IPS DF 6.9 (cell line): ENCODE data around the gene CLSTN1.
A peak's percentile ranks its signal among the peaks of the same experiment; 100 is the strongest.
"Not testable (repeated sequence)": the region's sequence is repeated elsewhere in the genome, so short reads cannot be mapped to it uniquely, and the experiment has no call there.

Source experiments
- DNase-seq: peaks from one replicate; pipeline ENCODE4 v3.0.0-alpha.2; 2013; ENCODE audit warnings: low read depth, low spot score
- H3K27ac ChIP-seq: one replicate; pipeline ENCODE4 v1.5.1; 2013; ENCODE audit warnings: low read length, control low read depth
- H3K27me3 ChIP-seq: 2 replicates; pipeline ENCODE4 v1.6.1; 2013; ENCODE audit warnings: mild to moderate bottlenecking, low read length; ENCODE audit not compliant: control insufficient read depth, insufficient read depth
- H3K36me3 ChIP-seq: 2 replicates; pipeline ENCODE4 v1.6.1; 2013; ENCODE audit warnings: low read length; ENCODE audit not compliant: control insufficient read depth, insufficient read depth
- H3K4me1 ChIP-seq: 2 replicates; pipeline ENCODE4 v1.6.1; 2013; ENCODE audit warnings: low read length; ENCODE audit not compliant: control insufficient read depth, insufficient read depth
- H3K4me3 ChIP-seq: 2 replicates; pipeline ENCODE4 v1.5.1; 2013; ENCODE audit warnings: mild to moderate bottlenecking, low read length
- H3K9me3 ChIP-seq: 2 replicates; pipeline ENCODE4 v1.6.1; 2013; ENCODE audit warnings: low read length, inconsistent platforms; ENCODE audit not compliant: control insufficient read depth, insufficient read depth
- WGBS: extraction: QIAGEN DNeasy Blood & Tissue Kit; methylation state at CpG from one replicate; pipeline ENCODE4 v1.1.7; 2013; ENCODE audit warnings: mixed read lengths, missing lambda C conversion rate; ENCODE audit not compliant: insufficient read length, insufficient coverage; 5-methylcytosine and 5-hydroxymethylcytosine counted together

CLSTN1 gene

GRCh38 chr1:9716404-9717192 is 107.2 kb downstream of the CLSTN1 start:
- Histone ChIP-seq H3K27ac (no peak overlapping the region), H3K27me3 (no peaks in the 10 kb centered on the region), H3K4me1 (peaks cover 21% of the 10 kb centered on the region), H3K36me3 (peaks cover 4% of the 10 kb centered on the region; the same call in 1 of the 2 replicates), H3K4me3 (no peak overlapping the region), H3K9me3 (no peaks in the 10 kb centered on the region)
- DNase-seq: no peak
- WGBS: no CpG with 5 or more reads among the region's 29 CpGs

- DNase-seq: no peak
- WGBS: no CpG with 5 or more reads among the region's 40 CpGs
- Histone ChIP-seq H3K27me3 (no peaks in the 10 kb centered on the region), H3K36me3 (peaks cover 4% of the 10 kb centered on the region; the same call in 1 of the 2 replicates), H3K27ac (no peak overlapping the region), H3K4me3 (no peak overlapping the region), H3K4me1 (peaks cover 15% of the 10 kb centered on the region), H3K9me3 (no peaks in the 10 kb centered on the region)
Observed at GRCh38 chr1:9715536-9716226, 108.1 kb downstream of the CLSTN1 start.

GRCh38 chr1:9714257-9714718 is 109.5 kb downstream of the CLSTN1 start:
- peaks cover 15% of the 10 kb centered on the region for H3K4me1 ChIP-seq
- H3K4me3 ChIP-seq: no peak overlapping the region
- WGBS: no CpG with 5 or more reads among the region's 6 CpGs
- DNase-seq: peak; percentile 70
- H3K27me3 ChIP-seq: no peaks in the 10 kb centered on the region
- H3K27ac ChIP-seq: no peak overlapping the region
- peaks cover 4% of the 10 kb centered on the region; the same call in 1 of the 2 replicates for H3K36me3 ChIP-seq
- H3K9me3 ChIP-seq: no peaks in the 10 kb centered on the region

GRCh38 chr1:9712767-9713166 is 111.0 kb downstream of the CLSTN1 start:
- not testable (repeated sequence) for H3K27ac ChIP-seq, H3K27me3 ChIP-seq, H3K4me3 ChIP-seq, H3K9me3 ChIP-seq, DNase-seq, H3K36me3 ChIP-seq
- H3K4me1 ChIP-seq: peaks cover 13% of the 10 kb centered on the region
- WGBS: no CpG with 5 or more reads among the region's 7 CpGs

- no peak overlapping the region for H3K27ac ChIP-seq
- H3K4me1 ChIP-seq: peaks cover 7% of the 10 kb centered on the region
- no peaks in the 10 kb centered on the region for H3K27me3 ChIP-seq
- no peaks in the 10 kb centered on the region for H3K36me3 ChIP-seq
- no CpG with 5 or more reads among the region's 9 CpGs for WGBS
- H3K9me3 ChIP-seq: no peaks in the 10 kb centered on the region
- DNase-seq: no peak
- no peak overlapping the region for H3K4me3 ChIP-seq
Observed at GRCh38 chr1:9711466-9712020, 112.2 kb downstream of the CLSTN1 start.

GRCh38 chr1:9710037-9710436 is 113.7 kb downstream of the CLSTN1 start:
- no peak overlapping the region for H3K4me3 ChIP-seq
- no peaks in the 10 kb centered on the region; the same call in 1 of the 2 replicates for H3K4me1 ChIP-seq
- H3K27me3 ChIP-seq: no peaks in the 10 kb centered on the region
- no peak for DNase-seq
- no peak overlapping the region for H3K27ac ChIP-seq
- no peaks in the 10 kb centered on the region for H3K36me3 ChIP-seq
- WGBS: no CpG with 5 or more reads among the region's 8 CpGs
- no peaks in the 10 kb centered on the region for H3K9me3 ChIP-seq

- Histone ChIP-seq H3K27ac (no peak overlapping the region), H3K4me1 (no peaks in the 10 kb centered on the region), H3K36me3 (no peaks in the 10 kb centered on the region), H3K9me3 (no peaks in the 10 kb centered on the region; the same call in 1 of the 2 replicates), H3K27me3 (no peaks in the 10 kb centered on the region), H3K4me3 (no peak overlapping the region)
- no peak for DNase-seq
- no CpG with 5 or more reads among the region's 4 CpGs for WGBS
Observed at GRCh38 chr1:9706178-9706577, 117.6 kb downstream of the CLSTN1 start.

- no peak for DNase-seq
- H3K36me3 ChIP-seq: no peaks in the 10 kb centered on the region
- no peaks in the 10 kb centered on the region; the same call in 1 of the 2 replicates for H3K9me3 ChIP-seq
- no peak overlapping the region for H3K27ac ChIP-seq
- H3K27me3 ChIP-seq: no peaks in the 10 kb centered on the region
- no peak overlapping the region for H3K4me3 ChIP-seq
- no CpG with 5 or more reads among the region's 8 CpGs for WGBS
- no peaks in the 10 kb centered on the region for H3K4me1 ChIP-seq
Observed at GRCh38 chr1:9705337-9706093, 118.2 kb downstream of the CLSTN1 start.

GRCh38 chr1:9703681-9704080 is 120.1 kb downstream of the CLSTN1 start:
- no peak overlapping the region for H3K27ac ChIP-seq
- no peak overlapping the region for H3K4me3 ChIP-seq
- DNase-seq: no peak
- no peaks in the 10 kb centered on the region for H3K27me3 ChIP-seq
- H3K36me3 ChIP-seq: no peaks in the 10 kb centered on the region
- H3K4me1 ChIP-seq: no peaks in the 10 kb centered on the region
- H3K9me3 ChIP-seq: no peaks in the 10 kb centered on the region; the same call in 1 of the 2 replicates
- no CpG with 5 or more reads among the region's 3 CpGs for WGBS

GRCh38 chr1:9703165-9703509 is 120.6 kb downstream of the CLSTN1 start:
- Histone ChIP-seq H3K9me3 (no peaks in the 10 kb centered on the region; the same call in 1 of the 2 replicates), H3K4me3 (no peak overlapping the region), H3K27me3 (no peaks in the 10 kb centered on the region), H3K27ac (no peak overlapping the region), H3K4me1 (no peaks in the 10 kb centered on the region), H3K36me3 (no peaks in the 10 kb centered on the region)
- WGBS: no CpG with 5 or more reads among the region's 5 CpGs
- no peak for DNase-seq
